Tibial nerve (tissue), 4 donors: ENCODE results near the gene NCOA1.
"Not testable (repeated sequence)": the region's sequence is repeated elsewhere in the genome, so short reads cannot be mapped to it uniquely, and the experiment has no call there.

ENCODE experiments used
- EP300 ChIP-seq, 2 donors: sonication (generic); formaldehyde crosslinking; IDR thresholded peaks; one replicate each; pipeline ENCODE4 v1.6.1; 2017; ENCODE audit warnings: antibody characterized with exemption in 2 of 2, mild to moderate bottlenecking in 1 of 2
- POLR2A ChIP-seq, 2 donors: fragments of 450-650 bp; IDR thresholded peaks; one replicate each; pipeline ENCODE4 v1.6.1; 2017; ENCODE audit warnings: antibody characterized with exemption in 2 of 2, mild to moderate bottlenecking in 2 of 2, moderate library complexity in 2 of 2
- TF ChIP-seq, protein P1 (sequence below), 5 experiments: fragments of 200-600 bp in 3 of 5; fragments of 450-650 bp in 2 of 5; sonication (generic) in 3 of 5; IDR thresholded peaks; one replicate each; pipeline ENCODE4 v1.5.1; 2016 to 2019; ENCODE audit warnings: antibody characterized with exemption in 5 of 5, mild to moderate bottlenecking in 3 of 5, moderate library complexity in 2 of 5

DNA sequence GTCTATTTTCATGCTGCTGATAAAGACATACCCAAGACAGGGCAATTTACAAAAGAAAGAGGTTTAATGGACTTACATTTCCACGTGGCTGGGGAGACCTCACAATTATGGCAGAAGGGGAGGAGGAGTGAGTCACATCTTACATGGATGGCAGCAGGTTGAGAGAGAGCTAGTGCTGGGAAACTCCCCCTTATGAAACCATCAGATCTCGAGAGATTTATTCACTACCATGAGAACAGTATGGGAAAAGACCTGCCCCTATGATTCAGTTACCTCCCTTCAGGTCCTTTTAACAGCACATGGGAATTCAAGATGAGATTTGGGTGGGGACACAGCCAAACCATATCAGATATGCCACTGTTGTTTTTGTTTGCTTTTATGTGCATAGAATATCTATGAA lies 59.2 kb downstream of the NCOA1 start:
- not testable (repeated sequence) for TF ChIP-seq EP300, POLR2A (IDR thresholded peaks at IDR 0.05)
- TF ChIP-seq, protein P1, sequence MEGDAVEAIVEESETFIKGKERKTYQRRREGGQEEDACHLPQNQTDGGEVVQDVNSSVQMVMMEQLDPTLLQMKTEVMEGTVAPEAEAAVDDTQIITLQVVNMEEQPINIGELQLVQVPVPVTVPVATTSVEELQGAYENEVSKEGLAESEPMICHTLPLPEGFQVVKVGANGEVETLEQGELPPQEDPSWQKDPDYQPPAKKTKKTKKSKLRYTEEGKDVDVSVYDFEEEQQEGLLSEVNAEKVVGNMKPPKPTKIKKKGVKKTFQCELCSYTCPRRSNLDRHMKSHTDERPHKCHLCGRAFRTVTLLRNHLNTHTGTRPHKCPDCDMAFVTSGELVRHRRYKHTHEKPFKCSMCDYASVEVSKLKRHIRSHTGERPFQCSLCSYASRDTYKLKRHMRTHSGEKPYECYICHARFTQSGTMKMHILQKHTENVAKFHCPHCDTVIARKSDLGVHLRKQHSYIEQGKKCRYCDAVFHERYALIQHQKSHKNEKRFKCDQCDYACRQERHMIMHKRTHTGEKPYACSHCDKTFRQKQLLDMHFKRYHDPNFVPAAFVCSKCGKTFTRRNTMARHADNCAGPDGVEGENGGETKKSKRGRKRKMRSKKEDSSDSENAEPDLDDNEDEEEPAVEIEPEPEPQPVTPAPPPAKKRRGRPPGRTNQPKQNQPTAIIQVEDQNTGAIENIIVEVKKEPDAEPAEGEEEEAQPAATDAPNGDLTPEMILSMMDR (IDR thresholded peaks at IDR 0.05), result not testable (repeated sequence)
